ENCODE measurements around the gene TTC1.

TTC1 gene

DNA sequence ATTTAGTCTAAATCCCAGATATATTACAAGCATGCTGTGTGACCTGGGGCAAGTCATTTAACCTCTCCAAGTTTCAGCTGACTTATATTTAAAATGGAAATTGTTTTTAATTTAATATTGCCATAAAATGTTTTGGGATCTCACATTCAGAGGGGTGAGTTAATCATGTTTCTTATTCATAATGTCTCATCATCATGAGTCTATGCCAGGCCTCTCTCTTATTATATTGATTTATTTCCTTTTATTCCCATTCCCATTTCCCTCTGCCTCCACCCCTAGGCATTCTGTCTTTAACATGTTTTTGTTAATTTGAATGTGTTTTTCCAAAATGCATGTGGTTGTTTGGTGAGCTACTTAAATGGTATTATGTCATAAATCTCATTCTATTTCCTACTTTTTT lies 39.0 kb upstream of the TTC1 start:
- Mint-ChIP-seq H3K4me1 (peaks cover 17% of the 10 kb centered on the region), H3K27me3 (ENCODE audit: low read depth, poor library complexity) (peaks cover 81% of the 10 kb centered on the region), H3K9me3 (no peaks in the 10 kb centered on the region), H3K36me3 (ENCODE audit: low read depth) (no peaks in the 10 kb centered on the region), H3K27ac (no peak overlapping the region), H3K4me3 (no peak overlapping the region)
- TF ChIP-seq, protein P1, sequence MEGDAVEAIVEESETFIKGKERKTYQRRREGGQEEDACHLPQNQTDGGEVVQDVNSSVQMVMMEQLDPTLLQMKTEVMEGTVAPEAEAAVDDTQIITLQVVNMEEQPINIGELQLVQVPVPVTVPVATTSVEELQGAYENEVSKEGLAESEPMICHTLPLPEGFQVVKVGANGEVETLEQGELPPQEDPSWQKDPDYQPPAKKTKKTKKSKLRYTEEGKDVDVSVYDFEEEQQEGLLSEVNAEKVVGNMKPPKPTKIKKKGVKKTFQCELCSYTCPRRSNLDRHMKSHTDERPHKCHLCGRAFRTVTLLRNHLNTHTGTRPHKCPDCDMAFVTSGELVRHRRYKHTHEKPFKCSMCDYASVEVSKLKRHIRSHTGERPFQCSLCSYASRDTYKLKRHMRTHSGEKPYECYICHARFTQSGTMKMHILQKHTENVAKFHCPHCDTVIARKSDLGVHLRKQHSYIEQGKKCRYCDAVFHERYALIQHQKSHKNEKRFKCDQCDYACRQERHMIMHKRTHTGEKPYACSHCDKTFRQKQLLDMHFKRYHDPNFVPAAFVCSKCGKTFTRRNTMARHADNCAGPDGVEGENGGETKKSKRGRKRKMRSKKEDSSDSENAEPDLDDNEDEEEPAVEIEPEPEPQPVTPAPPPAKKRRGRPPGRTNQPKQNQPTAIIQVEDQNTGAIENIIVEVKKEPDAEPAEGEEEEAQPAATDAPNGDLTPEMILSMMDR (IDR thresholded peaks at IDR 0.05), result no peak
- no peak for DNase-seq

DNA sequence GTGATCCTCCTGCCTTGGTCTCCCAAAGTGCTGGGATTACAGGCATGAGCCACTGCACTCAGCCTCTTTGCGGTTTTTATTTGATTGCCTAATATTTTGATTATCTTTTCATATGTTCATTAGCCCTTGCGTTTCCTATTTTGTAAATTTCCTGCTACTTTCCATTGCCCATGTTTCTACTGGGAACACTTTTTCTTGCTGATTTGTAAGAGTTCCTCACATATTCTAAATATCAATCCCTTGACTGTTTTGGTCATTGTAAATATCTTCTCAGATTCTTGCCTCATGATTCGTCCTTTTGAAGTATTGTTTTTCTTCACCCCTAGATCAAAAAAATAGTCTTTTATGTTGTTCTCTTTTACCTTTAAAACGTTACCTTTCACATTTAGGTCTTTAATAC lies 37.9 kb upstream of the TTC1 start:
- Mint-ChIP-seq H3K36me3 (ENCODE audit: low read depth) (no peaks in the 10 kb centered on the region), H3K4me3 (peak overlapping the region; percentile 70), H3K27ac (no peak overlapping the region), H3K27me3 (ENCODE audit: low read depth, poor library complexity) (peaks cover 86% of the 10 kb centered on the region), H3K9me3 (no peaks in the 10 kb centered on the region), H3K4me1 (peaks cover 20% of the 10 kb centered on the region)
- DNase-seq, result no peak
- TF ChIP-seq, protein P1 (IDR thresholded peaks at IDR 0.05), result no peak

GRCh38 chr5:159971514-159971913 lies 37.4 kb upstream of the TTC1 start:
- Mint-ChIP-seq H3K36me3 (ENCODE audit: low read depth) (no peaks in the 10 kb centered on the region), H3K4me3 (peak overlapping the region; percentile 70), H3K27me3 (ENCODE audit: low read depth, poor library complexity) (peaks cover 83% of the 10 kb centered on the region), H3K27ac (no peak overlapping the region), H3K4me1 (peaks cover 20% of the 10 kb centered on the region), H3K9me3 (no peaks in the 10 kb centered on the region)
- DNase-seq, result no peak
- TF ChIP-seq, protein P1 (IDR thresholded peaks at IDR 0.05), result no peak

GRCh38 chr5:159971931-159972461 lies 36.9 kb upstream of the TTC1 start:
- peaks cover 20% of the 10 kb centered on the region for H3K4me1 Mint-ChIP-seq
- peak; percentile 76 for DNase-seq
- TF ChIP-seq, protein P1 (IDR thresholded peaks at IDR 0.05), result no peak
- H3K9me3 Mint-ChIP-seq, result no peaks in the 10 kb centered on the region
- peak overlapping the region; percentile 70 for H3K4me3 Mint-ChIP-seq
- no peaks in the 10 kb centered on the region for H3K36me3 Mint-ChIP-seq (ENCODE audit: low read depth)
- H3K27ac Mint-ChIP-seq, result no peak overlapping the region
- H3K27me3 Mint-ChIP-seq (ENCODE audit: low read depth, poor library complexity), result peaks cover 80% of the 10 kb centered on the region

DNA sequence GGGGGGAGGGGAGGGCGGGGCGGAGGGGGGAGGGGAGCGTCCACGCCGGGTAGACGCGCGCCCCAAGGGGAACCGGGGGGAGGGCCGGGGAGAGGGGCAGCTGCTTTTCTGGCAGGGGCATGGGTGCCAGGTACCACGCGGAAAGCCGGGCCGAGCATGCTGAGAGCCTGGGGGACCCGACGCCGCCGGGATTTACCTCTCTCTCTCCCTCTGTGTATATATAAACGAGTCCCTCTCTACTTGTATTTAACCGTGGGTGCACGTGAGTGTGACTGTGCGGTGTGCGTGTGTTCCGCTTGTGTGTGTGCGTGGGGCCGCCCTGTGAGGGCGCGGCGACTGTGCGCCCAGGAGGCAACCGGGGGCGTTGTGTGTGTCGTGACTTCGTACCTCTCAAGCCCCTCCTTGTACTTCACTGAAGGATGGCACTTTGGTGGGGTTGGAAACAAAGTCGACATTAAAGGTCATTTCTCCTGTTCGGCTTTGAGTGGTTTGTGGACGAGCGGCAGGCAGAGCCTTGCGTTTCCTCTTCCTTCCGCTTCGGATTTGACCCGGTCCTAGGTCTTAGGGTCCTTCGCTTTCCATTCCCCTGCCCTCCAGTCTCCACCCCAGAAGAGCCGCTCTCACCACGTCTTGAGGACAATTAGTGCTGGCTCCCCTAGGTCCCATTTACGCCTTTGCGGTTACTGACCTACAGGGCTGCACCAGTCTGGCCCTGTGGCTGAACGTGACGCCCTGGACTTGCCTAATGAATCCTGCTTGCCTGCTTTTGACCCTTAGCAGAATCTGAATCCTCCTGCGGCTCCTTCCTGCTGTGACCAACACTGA lies 36.2 kb upstream of the TTC1 start:
- no peak for DNase-seq
- Mint-ChIP-seq H3K27ac (no peak overlapping the region), H3K36me3 (ENCODE audit: low read depth) (no peaks in the 10 kb centered on the region), H3K4me1 (peaks cover 20% of the 10 kb centered on the region), H3K9me3 (no peaks in the 10 kb centered on the region), H3K4me3 (peak overlapping the region; percentile 83), H3K27me3 (ENCODE audit: low read depth, poor library complexity) (peaks cover 82% of the 10 kb centered on the region)
- TF ChIP-seq, protein P1 (IDR thresholded peaks at IDR 0.05), result no peak

Measured in nephron progenitor cell (in vitro differentiated cells).